ENCODE data around the gene GALNT10.
A peak's percentile ranks its signal among the peaks of the same experiment; 100 is the strongest.

Gene GALNT10

GRCh38 chr5:154174091-154174490, 16.4 kb upstream of the GALNT10 start:
- FAIRE-seq = no peak
- no peak for DNase-seq (ENCODE audit: extremely low spot score, insufficient read length, low read depth)

- FAIRE-seq (no peak), DNase-seq (ENCODE audit: extremely low spot score, insufficient read length, low read depth) (no peak)
Measured at GRCh38 chr5:154176181-154176580, 14.4 kb upstream of the GALNT10 start.

- no peak for FAIRE-seq
Measured at GRCh38 chr5:154178661-154179060, 11.9 kb upstream of the GALNT10 start.

GRCh38 chr5:154179846-154180710, 10.5 kb upstream of the GALNT10 start:
- DNase-seq (ENCODE audit: extremely low spot score, insufficient read length, low read depth) (peak; percentile 23), FAIRE-seq (peak; percentile 88)

More at GRCh38 chr5:154178661-154179060, 11.9 kb upstream of the GALNT10 start:
- no peak for DNase-seq (ENCODE audit: extremely low spot score, insufficient read length, low read depth)

GRCh38 chr5:154181161-154181560, 9.4 kb upstream of the GALNT10 start:
- FAIRE-seq (no peak), DNase-seq (ENCODE audit: extremely low spot score, insufficient read length, low read depth) (no peak)

GRCh38 chr5:154189256-154189818, 1.2 kb upstream of the GALNT10 start:
- DNase-seq (ENCODE audit: extremely low spot score, insufficient read length, low read depth) (no peak), FAIRE-seq (peak; percentile 39)

- peak; percentile 77 for FAIRE-seq
- DNase-seq (ENCODE audit: extremely low spot score, insufficient read length, low read depth) = peak; percentile 81
Measured at GRCh38 chr5:154189819-154190594, 526 bp upstream of the GALNT10 start.

- DNase-seq (ENCODE audit: extremely low spot score, insufficient read length, low read depth) (no peak), FAIRE-seq (no peak)
Measured at GRCh38 chr5:154191467-154192261, 1.1 kb downstream of the GALNT10 start.

- no peak for FAIRE-seq
- no peak for DNase-seq (ENCODE audit: extremely low spot score, insufficient read length, low read depth)
Measured at GRCh38 chr5:154193283-154193682, 2.8 kb downstream of the GALNT10 start.

- DNase-seq (ENCODE audit: extremely low spot score, insufficient read length, low read depth) (no peak), FAIRE-seq (no peak)
Measured at GRCh38 chr5:154193701-154194121, 3.2 kb downstream of the GALNT10 start.

- FAIRE-seq (no peak), DNase-seq (ENCODE audit: extremely low spot score, insufficient read length, low read depth) (no peak)
Measured at GRCh38 chr5:154194345-154195329, 4.1 kb downstream of the GALNT10 start.

GRCh38 chr5:154196281-154196680, 5.7 kb downstream of the GALNT10 start:
- FAIRE-seq = no peak

GRCh38 chr5:154196955-154197652, 6.6 kb downstream of the GALNT10 start:
- FAIRE-seq = peak; percentile 72
- DNase-seq (ENCODE audit: extremely low spot score, insufficient read length, low read depth) = no peak

More at GRCh38 chr5:154196281-154196680, 5.7 kb downstream of the GALNT10 start:
- no peak for DNase-seq (ENCODE audit: extremely low spot score, insufficient read length, low read depth)

- FAIRE-seq (no peak), DNase-seq (ENCODE audit: extremely low spot score, insufficient read length, low read depth) (no peak)
Measured at GRCh38 chr5:154197801-154198491, 7.4 kb downstream of the GALNT10 start.

GRCh38 chr5:154198611-154199230, 8.2 kb downstream of the GALNT10 start:
- FAIRE-seq = no peak
- DNase-seq (ENCODE audit: extremely low spot score, insufficient read length, low read depth) = no peak

- FAIRE-seq (no peak), DNase-seq (ENCODE audit: extremely low spot score, insufficient read length, low read depth) (no peak)
Measured at GRCh38 chr5:154199263-154199662, 8.7 kb downstream of the GALNT10 start.

GRCh38 chr5:154199671-154200220, 9.2 kb downstream of the GALNT10 start:
- DNase-seq (ENCODE audit: extremely low spot score, insufficient read length, low read depth) (no peak), FAIRE-seq (no peak)
